Myocyte (in vitro differentiated cells): ENCODE results near the gene PITX2. TPM values are rescaled to one million over a fixed set of nuclear protein-coding genes. Genes with fewer than 3 reads are reported as not detected.

Experiments
- DNase-seq: peaks from one replicate; pipeline ENCODE4 v3.0.0-alpha.2; 2012; ENCODE audit warnings: low read depth
- total RNA-seq: library from RNA; depleted of rRNA; stranded (reverse); fragments of >200 nt; gene quantifications from 2 replicates; pipeline ENCODE4 v1.2.3, GENCODE V29; 2014

The PITX2 gene
- total RNA-seq, 1 donor from 2014 or later: 140 TPM

DNA sequence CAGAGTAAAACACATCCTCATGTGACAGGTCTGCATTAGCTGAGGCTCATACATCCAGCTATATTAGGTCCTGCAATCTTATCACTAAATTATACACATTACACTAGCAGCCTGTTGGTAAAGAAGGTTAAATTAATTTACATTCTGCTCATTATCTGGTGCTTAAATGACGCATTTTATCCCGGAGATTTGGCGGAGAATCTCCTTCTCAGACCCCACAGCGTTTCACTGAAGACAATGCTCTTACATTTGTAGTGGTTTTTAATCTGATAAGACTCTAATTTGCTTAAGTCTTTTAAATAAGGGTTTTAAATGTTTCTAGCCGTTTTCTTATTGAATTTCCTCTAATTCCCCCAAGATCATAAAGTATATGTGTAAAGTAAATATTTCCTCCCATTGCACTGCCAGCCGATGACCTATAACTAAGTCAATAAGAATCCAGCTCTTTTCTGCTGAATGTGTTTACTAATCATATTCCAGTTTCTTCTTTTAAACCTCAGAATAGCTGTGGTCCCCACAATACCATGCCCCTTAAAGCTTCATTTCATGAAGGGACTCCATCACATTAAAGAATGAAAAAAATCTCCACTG, 2.1 kb upstream of the PITX2 start:
- DNase-seq: no peak

- peak; percentile 44 for DNase-seq
Observed at GRCh38 chr4:110624398-110624780, 1.5 kb upstream of the PITX2 start.

DNA sequence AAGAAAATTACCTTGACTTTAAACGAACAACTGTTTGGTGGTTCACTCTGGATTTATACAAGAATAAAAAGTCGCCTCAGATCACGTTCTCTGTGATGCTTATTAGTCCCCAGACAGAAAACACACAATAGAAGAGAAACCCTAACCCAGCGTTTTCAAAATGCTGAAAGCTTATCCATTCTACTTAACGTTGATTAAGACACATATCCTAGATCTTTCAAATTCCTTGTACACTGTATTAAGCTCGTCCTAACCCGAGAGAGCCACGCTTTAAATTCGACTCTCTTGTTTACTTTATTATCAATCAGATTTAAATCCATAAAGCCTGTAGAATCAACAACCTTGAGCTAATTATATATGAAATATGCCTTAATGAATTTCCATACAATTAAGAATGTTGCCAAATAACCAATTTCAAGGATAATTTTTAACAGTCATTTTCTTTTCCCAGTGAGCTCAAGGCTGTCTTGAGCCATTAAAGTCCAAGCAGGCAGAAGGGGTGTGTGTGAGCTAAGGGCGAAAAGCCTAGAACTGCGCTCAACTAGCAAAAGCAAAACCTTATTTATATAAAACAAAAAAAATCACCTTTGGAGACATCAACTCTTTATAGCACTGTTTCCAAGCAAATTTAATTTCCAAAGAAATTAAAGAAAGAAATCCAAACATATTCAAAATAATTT, 981 bp upstream of the PITX2 start:
- DNase-seq: peak; percentile 67

DNA sequence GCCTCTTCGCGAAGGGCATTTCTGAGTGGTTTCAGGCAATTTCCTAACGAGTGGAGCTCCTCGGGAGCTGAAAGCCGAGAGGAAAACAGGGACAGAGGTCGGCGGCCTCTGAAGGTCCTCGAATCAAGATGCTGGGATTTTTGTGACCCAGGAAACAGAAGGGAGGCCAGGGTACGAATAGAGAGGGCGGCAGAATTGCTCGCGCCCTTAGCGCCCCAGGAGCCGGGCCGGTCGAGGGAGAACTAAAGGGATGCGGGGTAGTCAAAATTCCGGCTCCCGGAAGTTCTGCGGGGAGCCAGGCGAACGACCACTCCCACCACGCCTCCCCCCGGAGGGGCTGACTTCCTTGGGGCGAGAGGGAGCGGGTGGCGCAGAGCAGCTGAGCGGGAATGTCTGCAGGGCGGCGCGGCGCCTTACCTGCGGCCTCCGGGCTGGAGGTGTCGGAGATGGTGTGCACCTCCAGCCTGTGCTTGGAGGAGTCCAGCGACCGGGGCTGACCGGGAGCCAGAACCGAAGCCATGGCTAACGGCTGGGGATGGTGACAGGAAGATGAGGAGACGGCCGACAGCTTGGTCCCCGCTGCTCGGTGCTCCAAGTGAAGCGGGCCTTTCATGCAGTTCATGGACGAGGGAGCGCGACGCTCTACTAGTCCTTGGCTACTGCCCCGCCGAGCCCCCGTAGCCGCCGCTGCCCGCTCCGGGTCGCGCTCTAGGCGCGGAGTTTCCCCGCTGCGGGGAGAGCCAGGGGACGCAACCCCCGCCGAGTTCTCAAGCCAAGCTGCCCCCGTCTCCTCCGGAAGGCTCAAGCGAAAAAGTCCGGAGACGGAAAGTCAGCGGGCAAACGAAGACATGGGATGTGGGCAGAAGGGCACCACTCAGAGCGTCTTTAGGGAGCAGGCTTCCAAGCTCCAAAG, 782 bp downstream of the PITX2 start:
- peak; percentile 52 for DNase-seq

DNA sequence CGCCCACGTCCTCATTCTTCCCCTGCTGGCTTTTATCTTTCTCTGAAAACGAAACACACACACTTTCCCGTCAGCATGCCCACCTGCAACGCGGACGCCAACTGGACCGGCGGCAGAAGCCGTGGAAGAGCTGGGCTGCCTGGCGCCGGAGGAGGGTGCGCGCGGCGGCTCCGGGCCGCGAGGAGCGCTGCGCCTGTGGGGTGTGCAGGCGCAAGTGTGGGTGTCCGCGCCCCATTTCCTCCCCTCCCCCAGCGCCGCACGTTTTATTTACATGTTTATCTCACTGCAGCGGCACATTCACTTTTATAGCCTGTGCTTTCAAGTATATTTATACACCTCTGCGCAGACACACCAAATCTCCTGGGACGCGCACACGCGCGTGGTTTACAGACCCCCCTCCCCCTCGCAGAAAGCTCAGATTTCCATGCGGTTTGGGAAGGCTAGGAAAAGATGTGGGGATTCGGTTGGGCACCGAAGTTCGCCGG, 1.5 kb downstream of the PITX2 start:
- DNase-seq: peak; percentile 89

GRCh38 chr4:110620691-110621327, 2.1 kb downstream of the PITX2 start:
- DNase-seq: peak; percentile 81

GRCh38 chr4:110620322-110620690, 2.6 kb downstream of the PITX2 start:
- no peak for DNase-seq

- DNase-seq: peak; percentile 86
Observed at GRCh38 chr4:110619463-110620247, 3.2 kb downstream of the PITX2 start.

- peak; percentile 52 for DNase-seq
Observed at GRCh38 chr4:110618581-110619462, 4.1 kb downstream of the PITX2 start.

- DNase-seq: peak; percentile 82
Observed at GRCh38 chr4:110617646-110618580, 5.0 kb downstream of the PITX2 start.

GRCh38 chr4:110617075-110617640, 5.7 kb downstream of the PITX2 start:
- DNase-seq: no peak

DNA sequence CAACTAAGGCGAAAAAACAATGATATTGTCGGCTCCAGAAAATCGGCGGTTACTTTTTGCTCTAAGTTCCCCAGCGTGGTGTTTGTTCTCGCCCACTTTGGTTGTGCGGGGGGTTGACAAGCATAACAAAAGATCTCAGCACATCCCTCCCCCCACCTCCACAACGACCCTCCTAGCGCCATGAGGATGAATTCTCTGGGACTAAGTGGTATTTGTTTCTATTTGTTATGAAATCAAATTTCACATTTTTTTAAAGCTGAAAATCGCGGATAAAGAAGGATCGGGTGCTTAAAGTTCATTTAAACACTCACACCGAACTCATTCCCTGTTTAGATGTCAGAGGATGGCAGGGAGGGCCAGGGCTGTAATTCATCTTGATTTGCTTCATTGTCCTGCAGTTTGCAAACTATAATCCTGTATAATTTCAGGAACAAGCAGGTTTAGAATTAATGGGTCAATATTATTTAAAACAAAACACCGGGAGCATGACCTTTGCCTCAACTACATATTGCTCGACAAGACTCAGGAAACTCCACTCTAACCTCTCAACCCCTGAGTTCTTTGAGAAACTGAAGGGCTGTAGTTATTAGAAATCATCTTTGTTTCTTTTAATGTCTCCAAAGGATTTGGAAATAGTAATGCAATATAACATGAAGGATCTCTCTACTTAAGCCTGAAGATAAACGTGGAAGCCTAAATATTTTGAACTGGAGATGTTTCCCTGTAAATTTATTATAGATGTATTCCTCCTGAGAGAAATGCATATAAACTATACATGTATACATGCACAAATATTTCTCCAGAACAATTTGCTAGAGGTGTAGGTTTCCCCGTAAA, 6.4 kb downstream of the PITX2 start:
- DNase-seq: no peak

DNA sequence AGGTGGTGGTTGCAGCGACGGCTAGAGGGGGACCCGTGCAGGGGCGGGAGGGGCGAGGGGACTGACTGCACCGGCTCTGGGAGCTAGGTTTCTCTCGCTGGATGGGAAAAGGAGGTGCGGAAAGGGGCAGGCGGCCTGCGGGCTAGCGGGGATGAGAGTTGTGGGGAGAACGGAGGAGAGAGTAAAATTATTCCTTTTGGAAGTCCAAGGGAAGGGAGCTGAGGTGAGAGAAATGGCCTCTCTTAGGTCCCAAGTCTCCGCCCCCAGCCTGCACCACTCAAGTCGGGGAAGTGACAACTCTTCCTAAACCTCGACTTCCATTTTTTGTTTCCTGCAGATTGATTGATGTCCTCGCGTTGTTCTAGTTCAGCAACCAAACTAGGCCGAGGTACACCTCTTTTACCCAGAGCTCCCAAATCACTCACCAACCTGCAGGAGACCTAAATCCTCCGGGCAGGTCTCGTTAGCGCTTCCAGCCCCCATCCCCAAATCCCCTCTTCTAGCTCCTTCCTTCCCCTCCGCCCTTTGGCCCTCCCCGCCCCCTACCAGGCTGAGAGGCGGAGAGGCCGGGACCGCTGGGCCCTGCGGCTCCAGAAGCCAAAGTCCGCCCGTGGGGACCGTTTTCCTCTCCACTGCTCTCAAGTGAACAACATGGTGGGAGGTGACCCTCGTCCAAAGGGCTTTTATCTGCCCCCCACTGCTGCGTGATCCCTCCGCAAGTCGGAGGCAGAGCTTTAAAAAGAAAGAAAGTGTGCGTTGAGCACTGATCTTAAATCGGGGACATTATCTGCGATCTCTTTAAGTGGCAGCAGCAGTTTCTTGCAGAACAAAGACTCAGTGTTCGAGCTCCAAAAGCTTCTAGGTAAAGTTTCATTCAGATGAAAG, 7.3 kb downstream of the PITX2 start:
- DNase-seq: no peak

GRCh38 chr4:110614976-110615352, 7.9 kb downstream of the PITX2 start:
- no peak for DNase-seq

DNA sequence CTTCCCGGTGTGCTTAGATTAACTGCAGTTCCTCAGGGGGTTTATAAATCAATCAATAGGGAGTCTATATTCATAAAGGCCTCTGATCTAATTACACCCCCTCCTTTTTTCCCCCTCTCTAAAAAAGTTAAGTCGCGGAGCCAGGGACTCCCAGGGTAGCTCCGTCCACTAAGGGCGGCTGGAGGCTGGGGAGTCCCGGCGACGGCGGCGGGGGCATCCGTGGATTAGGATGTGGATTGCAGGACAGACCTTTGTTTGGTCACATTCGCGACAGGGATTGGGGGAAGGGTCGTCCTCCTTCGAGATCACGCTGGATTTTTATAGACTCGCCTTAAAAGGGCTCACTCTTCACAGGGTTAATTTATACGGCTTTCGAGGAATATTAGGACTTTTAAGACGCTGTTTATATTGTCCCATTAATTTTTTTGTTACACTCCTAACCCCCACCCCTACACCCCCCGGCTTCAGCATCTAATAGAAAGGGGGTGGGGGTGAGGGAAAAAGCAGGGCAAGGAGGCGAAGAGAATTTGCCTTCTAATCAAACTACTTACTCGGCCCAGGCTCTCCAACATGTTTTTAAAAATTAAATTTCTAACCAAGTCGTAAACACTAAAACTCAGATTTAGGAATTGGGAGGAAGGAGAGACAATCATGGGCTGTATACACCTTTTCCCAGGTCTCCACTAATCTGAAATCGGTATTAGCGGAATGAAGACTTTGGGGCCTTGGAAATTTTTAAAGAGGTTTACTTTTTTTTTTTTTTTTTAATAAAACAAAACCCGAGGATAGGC, 8.5 kb downstream of the PITX2 start:
- no peak for DNase-seq

DNA sequence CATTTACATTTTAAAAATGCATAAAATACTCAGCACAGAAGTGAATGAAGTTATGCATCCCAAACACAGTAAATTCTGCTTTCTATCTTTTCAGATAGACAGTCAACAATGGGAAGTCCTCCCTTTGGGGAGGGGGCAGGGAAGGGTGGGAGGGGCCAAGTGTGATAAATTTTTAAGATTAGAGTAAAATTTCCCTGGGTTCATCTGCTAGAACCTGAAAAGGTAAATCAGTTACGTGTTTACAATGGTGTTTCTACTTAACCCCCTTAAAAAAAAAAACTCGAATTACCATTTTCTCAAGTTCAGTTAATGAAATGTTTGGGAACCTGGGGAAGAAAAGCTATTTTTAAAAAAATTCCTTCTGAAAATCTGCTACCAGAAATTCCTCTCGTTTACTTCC, 9.1 kb downstream of the PITX2 start:
- DNase-seq: no peak
